Endothelial cell (in vitro differentiated cells): ENCODE results near the gene REEP2. TPM values are rescaled to one million over a fixed set of nuclear protein-coding genes. Genes with fewer than 3 reads are reported as not detected.

Source experiments
- DNase-seq: peaks from one replicate; pipeline ENCODE4 v3.0.0; 2021; ENCODE audit warnings: low spot score
- H3K27ac Mint-ChIP-seq: one replicate; pipeline ENCODE4 v1.8.0; 2021; ENCODE audit warnings: mixed read lengths, inconsistent platforms; ENCODE audit not compliant: unreplicated experiment
- H3K27me3 Mint-ChIP-seq: one replicate; pipeline ENCODE4 v1.8.0; 2021; ENCODE audit warnings: mild to moderate bottlenecking, moderate library complexity, mixed read lengths, inconsistent platforms; ENCODE audit not compliant: unreplicated experiment
- H3K36me3 Mint-ChIP-seq: one replicate; pipeline ENCODE4 v1.8.0; 2021; ENCODE audit warnings: mild to moderate bottlenecking, low read depth, mixed read lengths, inconsistent platforms; ENCODE audit not compliant: unreplicated experiment
- H3K4me1 Mint-ChIP-seq: one replicate; pipeline ENCODE4 v1.8.0; 2021; ENCODE audit warnings: mild to moderate bottlenecking, mixed read lengths, inconsistent platforms; ENCODE audit not compliant: unreplicated experiment
- H3K4me3 Mint-ChIP-seq: one replicate; pipeline ENCODE4 v1.8.0; 2021; ENCODE audit warnings: mild to moderate bottlenecking, mixed read lengths, inconsistent platforms; ENCODE audit not compliant: unreplicated experiment
- H3K9me3 Mint-ChIP-seq: one replicate; pipeline ENCODE4 v1.8.0; 2021; ENCODE audit warnings: mixed read lengths, inconsistent platforms; ENCODE audit not compliant: unreplicated experiment
- total RNA-seq: library from RNA; stranded (reverse); fragmentation: NEBNext Ultra II Directional; extraction: Animal tissue kit (Norgen Biotek cat#: 25700); gene quantifications from one replicate; pipeline ENCODE4 v1.2.1, GENCODE V29; 2021; ENCODE audit not compliant: unreplicated experiment
- TF ChIP-seq, protein P1 (sequence below): fragments of 200-600 bp; sonication (generic); IDR thresholded peaks from one replicate; pipeline ENCODE4 v1.5.0; 2021; ENCODE audit warnings: antibody characterized with exemption; ENCODE audit not compliant: unreplicated experiment

The REEP2 gene
- total RNA-seq, 1 donor from 2014 or later, result 72.8 TPM

DNA sequence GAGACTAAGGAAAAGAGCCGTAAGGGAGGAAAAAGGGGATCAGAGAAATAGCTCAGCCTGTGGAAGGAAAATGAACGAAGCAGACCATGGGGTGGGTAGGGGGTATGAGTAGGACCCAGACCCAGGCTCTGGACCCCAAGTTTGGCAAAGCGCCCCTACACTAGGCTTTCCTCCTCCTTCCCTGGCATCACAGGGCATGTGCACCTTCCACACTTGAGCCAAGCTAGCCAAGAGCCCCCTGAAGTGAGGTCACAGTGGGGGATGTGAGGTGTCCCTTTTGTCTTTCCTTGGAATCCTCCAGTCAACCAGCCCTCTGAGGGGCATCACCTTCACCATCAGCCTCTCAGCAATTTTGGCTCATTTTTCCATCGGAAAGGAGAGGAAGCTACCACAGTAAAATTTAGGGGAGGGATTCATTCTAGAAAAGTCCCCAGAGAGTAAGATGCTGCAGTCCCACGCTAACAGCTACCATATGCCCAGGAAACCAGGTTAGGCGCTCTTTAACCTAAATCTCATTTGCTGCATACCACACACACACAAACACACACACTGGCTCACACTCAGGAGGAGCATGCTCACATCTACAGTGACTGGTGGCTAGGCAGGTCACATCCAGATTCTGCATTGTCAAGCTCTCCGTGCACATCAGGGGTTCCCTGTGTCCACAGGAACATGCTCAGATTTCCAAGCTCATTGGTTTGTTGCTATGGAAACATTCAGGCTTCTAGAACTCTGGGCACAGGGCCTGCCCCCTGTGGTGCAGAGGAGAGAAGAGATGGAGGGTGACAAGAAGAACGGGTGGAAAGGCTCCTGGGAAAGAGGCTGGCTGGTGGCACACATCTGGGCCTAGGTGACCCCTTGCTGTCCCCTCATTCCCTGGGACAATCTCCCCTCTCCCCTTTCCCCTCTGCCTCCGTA lies 9.9 kb downstream of the REEP2 start:
- no peaks in the 10 kb centered on the region for H3K9me3 Mint-ChIP-seq
- no peak overlapping the region for H3K4me3 Mint-ChIP-seq

DNA sequence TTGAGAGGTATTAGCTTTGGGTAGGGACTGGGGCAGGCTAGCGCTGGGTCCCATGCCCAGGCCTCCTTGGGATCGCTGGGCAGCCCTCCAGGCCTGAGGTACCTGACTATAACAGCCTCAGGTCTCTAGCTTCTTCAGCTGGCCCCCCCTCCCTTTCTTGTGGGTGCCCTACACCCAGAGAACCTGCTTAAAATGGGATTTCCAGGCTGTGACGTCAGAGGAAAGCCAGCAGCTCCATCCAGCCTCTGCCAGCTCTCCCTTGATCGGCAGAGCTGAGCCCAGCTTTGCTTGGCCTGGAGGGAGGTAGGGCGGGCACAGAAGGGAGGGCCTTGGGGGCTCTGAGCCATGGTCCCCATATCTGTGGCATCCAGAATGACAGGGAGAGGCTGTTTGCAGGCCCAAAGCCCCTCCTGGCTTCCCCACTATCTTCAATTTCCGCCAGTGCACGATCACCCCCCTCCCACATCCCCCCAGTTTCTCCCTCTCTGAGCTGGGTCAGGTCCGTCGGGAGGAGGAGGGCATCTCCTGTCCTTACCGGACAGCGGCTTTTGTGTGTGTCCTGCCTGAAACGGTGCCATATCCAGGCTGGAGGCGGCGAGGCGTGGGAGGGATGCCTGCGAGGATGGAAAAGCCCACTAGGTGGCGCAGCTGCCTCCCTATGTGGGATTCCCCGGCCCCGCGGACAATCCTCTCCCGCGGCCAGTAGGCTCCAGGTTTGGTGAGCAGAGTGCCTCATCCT lies 10.8 kb downstream of the REEP2 start:
- no peak overlapping the region for H3K27ac Mint-ChIP-seq
- peaks cover 2% of the 10 kb centered on the region for H3K4me1 Mint-ChIP-seq
- peak; percentile 95 for DNase-seq
- no peaks in the 10 kb centered on the region for H3K36me3 Mint-ChIP-seq
- H3K9me3 Mint-ChIP-seq, result no peaks in the 10 kb centered on the region
- no peak overlapping the region for H3K4me3 Mint-ChIP-seq
- TF ChIP-seq, protein P1, sequence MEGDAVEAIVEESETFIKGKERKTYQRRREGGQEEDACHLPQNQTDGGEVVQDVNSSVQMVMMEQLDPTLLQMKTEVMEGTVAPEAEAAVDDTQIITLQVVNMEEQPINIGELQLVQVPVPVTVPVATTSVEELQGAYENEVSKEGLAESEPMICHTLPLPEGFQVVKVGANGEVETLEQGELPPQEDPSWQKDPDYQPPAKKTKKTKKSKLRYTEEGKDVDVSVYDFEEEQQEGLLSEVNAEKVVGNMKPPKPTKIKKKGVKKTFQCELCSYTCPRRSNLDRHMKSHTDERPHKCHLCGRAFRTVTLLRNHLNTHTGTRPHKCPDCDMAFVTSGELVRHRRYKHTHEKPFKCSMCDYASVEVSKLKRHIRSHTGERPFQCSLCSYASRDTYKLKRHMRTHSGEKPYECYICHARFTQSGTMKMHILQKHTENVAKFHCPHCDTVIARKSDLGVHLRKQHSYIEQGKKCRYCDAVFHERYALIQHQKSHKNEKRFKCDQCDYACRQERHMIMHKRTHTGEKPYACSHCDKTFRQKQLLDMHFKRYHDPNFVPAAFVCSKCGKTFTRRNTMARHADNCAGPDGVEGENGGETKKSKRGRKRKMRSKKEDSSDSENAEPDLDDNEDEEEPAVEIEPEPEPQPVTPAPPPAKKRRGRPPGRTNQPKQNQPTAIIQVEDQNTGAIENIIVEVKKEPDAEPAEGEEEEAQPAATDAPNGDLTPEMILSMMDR, result peak; percentile 88
- H3K27me3 Mint-ChIP-seq, result peaks cover 2% of the 10 kb centered on the region

More for the DNA sequence above, 9.9 kb downstream of the REEP2 start:
- H3K36me3 Mint-ChIP-seq, result peaks cover 1% of the 10 kb centered on the region
- TF ChIP-seq, protein P1, result no peak
- no peak for DNase-seq
- H3K27me3 Mint-ChIP-seq, result peaks cover 2% of the 10 kb centered on the region
- peaks cover 4% of the 10 kb centered on the region for H3K4me1 Mint-ChIP-seq
- no peak overlapping the region for H3K27ac Mint-ChIP-seq

DNA sequence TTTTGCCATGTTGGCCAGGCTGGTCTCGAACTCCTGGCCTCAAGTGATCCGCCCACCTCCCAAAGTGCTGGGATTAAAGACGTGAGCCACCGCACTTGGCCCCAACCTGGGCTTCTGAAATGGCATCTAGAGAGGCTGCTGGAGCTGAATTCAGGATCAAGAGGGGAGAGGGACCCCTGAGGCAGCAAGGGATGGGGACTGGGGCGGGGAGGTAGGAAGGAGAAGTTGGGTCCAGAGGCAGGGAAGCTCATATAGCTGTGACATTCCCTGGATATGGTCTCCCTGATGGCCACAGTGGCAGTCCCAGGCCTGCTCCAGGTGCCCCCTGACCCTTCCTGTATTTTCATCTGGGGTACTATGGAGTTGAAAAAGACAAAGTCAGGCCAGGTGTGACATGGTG lies 12.1 kb downstream of the REEP2 start:
- H3K27me3 Mint-ChIP-seq, result peaks cover 9% of the 10 kb centered on the region
- H3K36me3 Mint-ChIP-seq, result no peaks in the 10 kb centered on the region
- DNase-seq, result no peak
- H3K4me1 Mint-ChIP-seq, result peaks cover 2% of the 10 kb centered on the region
- TF ChIP-seq, protein P1, result no peak
- H3K4me3 Mint-ChIP-seq, result no peak overlapping the region
- no peak overlapping the region for H3K27ac Mint-ChIP-seq
- H3K9me3 Mint-ChIP-seq, result no peaks in the 10 kb centered on the region

DNA sequence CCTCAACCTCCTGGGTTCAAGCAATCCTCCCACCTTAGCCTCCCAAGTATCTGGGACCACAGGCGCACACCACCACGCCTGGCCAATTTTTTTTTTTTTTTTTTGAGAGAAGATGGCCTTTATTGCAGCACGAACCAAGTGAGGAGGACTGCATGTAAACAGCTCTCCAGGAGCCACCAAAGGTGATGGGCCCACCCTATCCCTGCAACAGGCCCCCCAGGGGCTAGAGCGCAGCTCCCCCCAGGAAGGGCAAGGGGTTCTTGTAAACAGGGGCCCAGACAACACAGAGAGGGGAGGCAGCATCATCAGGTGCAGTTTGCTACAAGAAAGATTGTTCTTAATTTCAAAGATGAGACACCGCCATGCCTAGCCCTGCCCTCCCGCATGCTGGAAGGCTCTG lies 13.9 kb downstream of the REEP2 start:
- H3K9me3 Mint-ChIP-seq, result no peaks in the 10 kb centered on the region
- H3K36me3 Mint-ChIP-seq, result no peaks in the 10 kb centered on the region
- H3K4me1 Mint-ChIP-seq, result peaks cover 2% of the 10 kb centered on the region

More for the DNA sequence above, 13.9 kb downstream of the REEP2 start:
- Mint-ChIP-seq H3K27ac (no peak overlapping the region), H3K4me3 (no peak overlapping the region), H3K27me3 (peaks cover 9% of the 10 kb centered on the region)
- TF ChIP-seq, protein P1, result no peak
- DNase-seq, result no peak
